ENCODE measurements around the gene KDM5C. TPM values are rescaled to one million over a fixed set of nuclear protein-coding genes. Genes with fewer than 3 reads are reported as not detected.
A peak's percentile ranks its signal among the peaks of the same experiment; 100 is the strongest.

The KDM5C gene
- total and polyA plus RNA-seq, 9 of the 15 experiments (the other 6 are each of a cell fraction or from before 2014, with no cell fraction given), result 0.62 to 136 (median 52.4) TPM

DNA sequence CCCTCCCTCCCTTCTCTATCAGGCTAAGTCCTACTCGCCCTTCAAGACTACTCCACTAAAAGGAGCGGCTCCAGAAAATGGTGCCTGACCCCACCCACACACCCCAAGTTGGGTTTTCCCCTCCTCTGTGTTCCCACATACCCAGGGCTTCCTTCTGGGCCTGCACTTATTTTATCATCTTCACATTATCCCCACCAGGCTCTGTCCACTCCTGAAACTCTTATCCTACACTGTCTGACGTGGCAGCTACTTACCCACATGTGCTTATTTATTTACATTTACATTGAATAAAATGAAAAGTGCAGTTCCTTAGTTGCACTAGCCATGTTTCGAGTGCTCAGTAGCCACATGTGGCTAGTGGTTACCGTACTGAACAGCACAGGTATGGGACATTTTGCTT, 5.1 kb upstream of the KDM5C start:
- H3K9me3 ChIP-seq (replicated peaks; ENCODE audit: control insufficient read depth, insufficient read depth, low read depth, low read length), result no peaks in the 10 kb centered on the region
- BruUV-seq (replicated peaks), result no TSS peak
- peaks cover under 1% of the 10 kb centered on the region; the same call in 2 of the 3 replicates for H3K79me2 ChIP-seq (ENCODE audit: control insufficient read depth, insufficient read depth, low read length)
- 0 out of 2 replicates have a peak overlapping the region, but pooled peaks have one; percentile 9 for H2AFZ ChIP-seq (ENCODE audit: low read depth, low read length)
- no peaks in the 10 kb centered on the region for H3K9me1 ChIP-seq (ENCODE audit: control insufficient read depth, insufficient read depth, low read length)
- H3K27me3 ChIP-seq (ENCODE audit: control insufficient read depth in 2 of 2, insufficient read depth in 2 of 2, low read length in 2 of 2), result no peaks in the 10 kb centered on the region
- in situ Hi-C loops (cut with MboI) (no loop called here), intact Hi-C loops (cut with micrococcal nuclease) (no loop called here)
- CTCF ChIA-PET (ENCODE audit: low intra/inter-chr PET ratio), result no interaction called here
- ATAC-seq (no peak), DNase-seq (ENCODE audit: extremely low read depth in 1 of 4, low spot score in 3 of 4) (no peak), FAIRE-seq (no peak)
- peaks cover 4% of the 10 kb centered on the region; the same call in 1 of the 3 replicates for H3K36me3 ChIP-seq (ENCODE audit: control insufficient read depth, insufficient read depth, low read length)
- POLR2A ChIA-PET, result interaction anchor here (0.7 kb wide), 1 partner anchor 11 kb away, joined by 3 read pairs; no protein-coding TSS in a partner anchor
- peak overlapping the region in 1 of 2 experiments; percentile 79; a peak in 2 of 4 replicates for H3K9ac ChIP-seq (ENCODE audit: insufficient read depth in 1 of 2, low read depth in 2 of 2, low read length in 2 of 2)
- no peak overlapping the region for H3K27ac ChIP-seq (ENCODE audit: extremely low read depth, low read depth, low read length)
- peaks cover 11 to 16% of the 10 kb centered on the region in 2 experiments; a peak in 3 of 5 replicates for H3K4me1 ChIP-seq (replicated peaks in 1 of 2; ENCODE audit: control insufficient read depth in 2 of 2, insufficient read depth in 2 of 2, low read length in 2 of 2)
- no peak overlapping the region for H3K4me3 ChIP-seq
- peak; percentile 36; the same call in 1 of the 2 replicates for TF ChIP-seq REST (IDR thresholded peaks at IDR 0.05; ENCODE audit: borderline replicate concordance)
- TF ChIP-seq REST (CRISPR knock-in tag; IDR thresholded peaks at IDR 0.05; ENCODE audit: low read depth), result no peak
- TF ChIP-seq CREB1 (IDR thresholded peaks at IDR 0.05), result no peak
- no peak for TF ChIP-seq CREB1 (CRISPR knock-in tag; IDR thresholded peaks at IDR 0.05)
- TF ChIP-seq TARDBP (IDR thresholded peaks at IDR 0.05), result no peak
- no peaks in the 10 kb centered on the region for H4K20me1 ChIP-seq (replicated peaks; ENCODE audit: control insufficient read depth, insufficient read depth, low read length)
- 66% methylated on average over 4 of the region's 5 CpGs for WGBS (ENCODE audit: insufficient coverage, low coverage, missing lambda C conversion rate)
- H3K4me2 ChIP-seq (ENCODE audit: insufficient read depth, low read length), result no peak overlapping the region
